ENCODE results near the gene RAE1. TPM values are rescaled to one million over a fixed set of nuclear protein-coding genes. Genes with fewer than 3 reads are reported as not detected.

RAE1 gene
- total and polyA plus RNA-seq, 2 of the 4 experiments (the other 2 are of a cell fraction): 32.8 to 80.5 TPM

GRCh38 chr20:57422254-57422653, 71.2 kb downstream of the RAE1 start:
- in situ Hi-C loops (cut with MboI; ENCODE audit: low sequenced_read_pairs): no loop called here
- 66% methylated on average over 3 of the region's 7 CpGs; no CpG with 5 or more reads in 1 of the 2 experiments for WGBS, 2 experiments (ENCODE audit: extremely low coverage in 2 of 2, insufficient read length in 1 of 2)
- dilution Hi-C loops (cut with HindIII; ENCODE audit: low sequenced_read_pairs, unreplicated experiment): no loop called here

More at GRCh38 chr20:57422254-57422653, 71.2 kb downstream of the RAE1 start:
- no peak overlapping the region for H2BK5ac ChIP-seq (ENCODE audit: low read depth, low read length, poor library complexity, severe bottlenecking)
- no peaks in the 10 kb centered on the region for H3K36me3 ChIP-seq (ENCODE audit: control insufficient read depth, insufficient read depth, low read length)
- ATAC-seq (ENCODE audit: low read depth) (no peak), DNase-seq (no peak)
- H3K79me1 ChIP-seq (ENCODE audit: low read depth in 1 of 2, low read length in 2 of 2): no peaks in the 10 kb centered on the region
- H3K14ac ChIP-seq (replicated peaks; ENCODE audit: low read depth, low read length): no peak overlapping the region
- no TSS peak for BruUV-seq (replicated peaks)
- ChIA-PET POLR2A (ENCODE audit: unreplicated experiment) (no interaction called here), CTCF (no interaction called here)
- H4K5ac ChIP-seq (ENCODE audit: low read depth, low read length): no peak overlapping the region
- intact Hi-C loops (cut with micrococcal nuclease): no loop called here
- H3K4me3 ChIP-seq (ENCODE audit: insufficient read depth, low read depth, low read length): no peak overlapping the region
- H3K4me2 ChIP-seq (ENCODE audit: low read depth, low read length): no peak overlapping the region
- no peaks in the 10 kb centered on the region for H4K20me1 ChIP-seq (ENCODE audit: insufficient read depth, low read length)
- no peak overlapping the region for H3K9ac ChIP-seq (ENCODE audit: low read depth, low read length)
- no peaks in the 10 kb centered on the region for H3K9me1 ChIP-seq (ENCODE audit: insufficient read depth, low read length)
- H3K27me3 ChIP-seq (ENCODE audit: control insufficient read depth, insufficient read depth, low read length): peaks cover 21% of the 10 kb centered on the region; the same call in 1 of the 2 replicates
- H2BK20ac ChIP-seq (ENCODE audit: low read depth, low read length): no peak overlapping the region
- no peak overlapping the region for H4K91ac ChIP-seq (ENCODE audit: insufficient read depth, low read depth, low read length)
- TF ChIP-seq MAZ (IDR thresholded peaks at IDR 0.05; ENCODE audit: borderline replicate concordance, low read depth, low read length) (no peak), FOS (IDR thresholded peaks at IDR 0.05; ENCODE audit: low read depth, low read length) (no peak), CTCF (conservative IDR thresholded peaks at IDR 0.05; ENCODE audit: low read depth, low read length) (no peak), ELK1 (IDR thresholded peaks at IDR 0.05; ENCODE audit: borderline replicate concordance, low read depth, low read length) (no peak), USF2 (IDR thresholded peaks at IDR 0.05; ENCODE audit: low read depth, low read length) (no peak), RAD21 (IDR thresholded peaks at IDR 0.05; ENCODE audit: low read length) (no peak), POLR2A (IDR thresholded peaks at IDR 0.05; ENCODE audit: low read depth, low read length) (no peak), CHD1 (IDR thresholded peaks at IDR 0.05; ENCODE audit: low read depth, low read length) (no peak), SMC3 (IDR thresholded peaks at IDR 0.05; ENCODE audit: low read depth, low read length) (no peak), MXI1 (IDR thresholded peaks at IDR 0.05; ENCODE audit: borderline replicate concordance, low read depth, low read length) (no peak), BHLHE40 (IDR thresholded peaks at IDR 0.05; ENCODE audit: low read depth, low read length) (no peak)
- no peak overlapping the region for H2BK120ac ChIP-seq (ENCODE audit: low read depth, low read length)
- no peak overlapping the region for H2AFZ ChIP-seq (replicated peaks; ENCODE audit: low read length, poor library complexity)
- no peak overlapping the region for H2AK5ac ChIP-seq (ENCODE audit: low read depth, low read length)
- no peak overlapping the region for H3K18ac ChIP-seq (ENCODE audit: low read depth, low read length)
- no peak overlapping the region for H3K4ac ChIP-seq (ENCODE audit: low read depth, low read length)
- no peaks in the 10 kb centered on the region for H3K4me1 ChIP-seq (ENCODE audit: control insufficient read depth, insufficient read depth, low read length)
- no peak overlapping the region for H3K23ac ChIP-seq (ENCODE audit: low read depth, low read length)
- no peak overlapping the region for H2BK15ac ChIP-seq (ENCODE audit: low read depth, low read length)
- no peak overlapping the region for H3K56ac ChIP-seq (ENCODE audit: extremely low read depth, insufficient read depth, low read length)
- H2AK9ac ChIP-seq (replicated peaks; ENCODE audit: low read depth, low read length, poor library complexity): no peak overlapping the region
- no peak overlapping the region for H4K8ac ChIP-seq (ENCODE audit: low read depth in 2 of 2, low read length in 2 of 2)
- no peak overlapping the region for H3K27ac ChIP-seq (ENCODE audit: insufficient read depth, low read length)
- no peaks in the 10 kb centered on the region for H3K9me3 ChIP-seq (ENCODE audit: control insufficient read depth, insufficient read depth, low read length)

Measured in IMR-90 (cell line).